GM12873 (cell line): ENCODE data around the gene HMGN2.

Experiments used
- CTCF ChIP-seq: IDR thresholded peaks from 2 replicates; pipeline ENCODE4 v1.5.1; 2012; ENCODE audit warnings: low read depth, mild to moderate bottlenecking, moderate library complexity, low read length, control low read depth; ENCODE audit not compliant: insufficient read depth; ENCODE audit errors: missing control alignments

The HMGN2 gene

GRCh38 chr1:26520339-26520738, 48.1 kb downstream of the HMGN2 start:
- TF ChIP-seq CTCF = no peak

GRCh38 chr1:26521669-26522030, 49.4 kb downstream of the HMGN2 start:
- no peak for TF ChIP-seq CTCF

GRCh38 chr1:26522073-26522472, 49.8 kb downstream of the HMGN2 start:
- TF ChIP-seq CTCF = no peak

GRCh38 chr1:26524181-26524580, 51.9 kb downstream of the HMGN2 start:
- no peak for TF ChIP-seq CTCF
